H9 (cell line): Measurements from ENCODE around the gene HIGD2B. TPM values are rescaled to one million over a fixed set of nuclear protein-coding genes. Genes with fewer than 3 reads are reported as not detected.

Experiments
- DNase-seq: peaks from one replicate; pipeline ENCODE4 v3.0.0-alpha.2; 2017
- H2AFZ ChIP-seq: one replicate; pipeline ENCODE4 v1.6.1; 2013; ENCODE audit warnings: mild to moderate bottlenecking, low read length, control low read depth, moderate library complexity
- H2AK5ac ChIP-seq: 2 replicates; pipeline ENCODE4 v1.6.1; 2013; ENCODE audit warnings: low read length, control low read depth, mixed read lengths; ENCODE audit not compliant: insufficient read length
- H2BK120ac ChIP-seq: one replicate; pipeline ENCODE4 v1.6.1; 2013; ENCODE audit warnings: low read depth, mild to moderate bottlenecking, low read length, control low read depth, inconsistent platforms; ENCODE audit not compliant: poor library complexity, severe bottlenecking
- H2BK12ac ChIP-seq: 2 replicates; pipeline ENCODE4 v1.6.1; 2013; ENCODE audit warnings: low read length, control low read depth, mixed read lengths, low read depth; ENCODE audit not compliant: insufficient read length
- H2BK15ac ChIP-seq: 2 replicates; pipeline ENCODE4 v1.6.1; 2013; ENCODE audit warnings: low read depth, low read length, control low read depth
- H2BK20ac ChIP-seq: one replicate; pipeline ENCODE4 v1.6.1; 2013; ENCODE audit warnings: low read depth, mild to moderate bottlenecking, low read length, control low read depth, inconsistent platforms; ENCODE audit not compliant: poor library complexity, severe bottlenecking
- H2BK5ac ChIP-seq: 2 replicates; pipeline ENCODE4 v1.6.1; 2013; ENCODE audit warnings: low read length, control low read depth, mixed read lengths; ENCODE audit not compliant: insufficient read length
- H3K14ac ChIP-seq: 2 replicates; pipeline ENCODE4 v1.6.1; 2013; ENCODE audit warnings: low read length, control low read depth; ENCODE audit not compliant: insufficient read depth
- H3K18ac ChIP-seq: 2 replicates; pipeline ENCODE4 v1.6.1; 2013; ENCODE audit warnings: low read depth, mild to moderate bottlenecking, mixed read lengths, low read length, control low read depth; ENCODE audit not compliant: insufficient read length
- H3K23ac ChIP-seq: 2 replicates; pipeline ENCODE4 v1.6.1; 2013; ENCODE audit warnings: low read length, control low read depth, mixed read lengths, low read depth; ENCODE audit not compliant: insufficient read length
- H3K23me2 ChIP-seq: 2 replicates; pipeline ENCODE4 v1.6.1; 2013; ENCODE audit warnings: low read depth, mild to moderate bottlenecking, mixed read lengths, low read length, control low read depth; ENCODE audit not compliant: insufficient read length, poor library complexity, severe bottlenecking
- H3K27ac ChIP-seq: 2 replicates; pipeline ENCODE4 v1.5.1; 2013; ENCODE audit warnings: low read length, control low read depth, mixed read lengths, low read depth; ENCODE audit not compliant: insufficient read length
- H3K27me3 ChIP-seq: 2 replicates; pipeline ENCODE4 v1.6.1; 2013; ENCODE audit warnings: low read length, control low read depth, inconsistent platforms; ENCODE audit not compliant: insufficient read depth
- H3K4ac ChIP-seq: 2 replicates; pipeline ENCODE4 v1.6.1; 2013; ENCODE audit warnings: low read depth, mild to moderate bottlenecking, control low read depth, inconsistent platforms, low read length, moderate library complexity
- H3K4me1 ChIP-seq: 2 replicates; pipeline ENCODE4 v1.6.1; 2013; ENCODE audit warnings: low read length, control low read depth, inconsistent platforms; ENCODE audit not compliant: insufficient read depth
- H3K4me2 ChIP-seq: 2 replicates; pipeline ENCODE4 v1.6.1; 2013; ENCODE audit warnings: low read length, control low read depth, mixed read lengths; ENCODE audit not compliant: insufficient read length, insufficient read depth
- H3K56ac ChIP-seq: 2 replicates; pipeline ENCODE4 v1.6.1; 2013; ENCODE audit warnings: low read depth, mild to moderate bottlenecking, mixed read lengths, low read length, control low read depth; ENCODE audit not compliant: insufficient read length
- H3K79me1 ChIP-seq: 2 replicates; pipeline ENCODE4 v1.6.1; 2013; ENCODE audit warnings: low read depth, mild to moderate bottlenecking, moderate library complexity, low read length, control low read depth, inconsistent platforms; ENCODE audit not compliant: insufficient read depth, poor library complexity, severe bottlenecking
- H3K79me2 ChIP-seq: 2 replicates; pipeline ENCODE4 v1.6.1; 2013; ENCODE audit warnings: low read length, control low read depth, inconsistent platforms; ENCODE audit not compliant: insufficient read depth
- H3K9ac ChIP-seq: 2 replicates; pipeline ENCODE4 v1.6.1; 2013; ENCODE audit warnings: low read length, control low read depth, mixed read lengths; ENCODE audit not compliant: insufficient read length; ENCODE audit errors: extremely low read depth
- H3K9me3 ChIP-seq: one replicate; pipeline ENCODE4 v1.6.1; 2013; ENCODE audit warnings: low read depth, low read length, inconsistent platforms; ENCODE audit not compliant: control insufficient read depth
- H3T11ph ChIP-seq: one replicate; pipeline ENCODE4 v1.6.1; 2013; ENCODE audit warnings: mild to moderate bottlenecking, low read length, control low read depth, inconsistent platforms
- H4K20me1 ChIP-seq: one replicate; pipeline ENCODE4 v1.6.1; 2013; ENCODE audit not compliant: control insufficient read depth, insufficient read length, insufficient read depth
- H4K5ac ChIP-seq: 2 replicates; pipeline ENCODE4 v1.6.1; 2013; ENCODE audit warnings: low read depth, mild to moderate bottlenecking, mixed read lengths, low read length, control low read depth; ENCODE audit not compliant: insufficient read length
- H4K8ac ChIP-seq: replicated peaks from 2 replicates; pipeline ENCODE4 v1.6.1; 2013; ENCODE audit warnings: low read length, control low read depth, mixed read lengths, low read depth; ENCODE audit not compliant: insufficient read length
- H4K91ac ChIP-seq: 2 replicates; pipeline ENCODE4 v1.6.1; 2013; ENCODE audit warnings: low read depth, mild to moderate bottlenecking, moderate library complexity, mixed read lengths, low read length, control low read depth; ENCODE audit not compliant: insufficient read length
- H3K27ac Mint-ChIP-seq, 3 experiments: 2 replicates in 2 of 3; 3 replicates in 1 of 3; pipeline ENCODE4 v1.8.0; 2020 to 2021; ENCODE audit warnings: mixed read lengths in 3 of 3, mild to moderate bottlenecking in 1 of 3, moderate library complexity in 1 of 3
- H3K27me3 Mint-ChIP-seq: 2 replicates; pipeline ENCODE4 v1.8.0; 2021; ENCODE audit warnings: low read depth, mild to moderate bottlenecking, moderate library complexity, mixed read lengths
- H3K36me3 Mint-ChIP-seq, 3 experiments: 2 replicates in 2 of 3; 3 replicates in 1 of 3; pipeline ENCODE4 v1.8.0; 2020 to 2021; ENCODE audit warnings: low read depth in 3 of 3, mixed read lengths in 3 of 3; ENCODE audit not compliant: insufficient read depth in 1 of 3
- H3K4me1 Mint-ChIP-seq, 2 experiments: 2 replicates each; pipeline ENCODE4 v1.8.0; 2020; ENCODE audit warnings: mixed read lengths in 2 of 2
- H3K4me3 Mint-ChIP-seq, 2 experiments: 2 replicates in 1 of 2; 3 replicates in 1 of 2; pipeline ENCODE4 v1.8.0; 2020 to 2021; ENCODE audit warnings: mild to moderate bottlenecking in 2 of 2, mixed read lengths in 2 of 2, moderate library complexity in 1 of 2
- H3K9me3 Mint-ChIP-seq, 2 experiments: 2 replicates in 1 of 2; 3 replicates in 1 of 2; pipeline ENCODE4 v1.8.0; 2020; ENCODE audit warnings: mild to moderate bottlenecking in 2 of 2, mixed read lengths in 2 of 2, moderate library complexity in 1 of 2
- CTCF ChIP-seq: fragments of 200-600 bp; sonication (generic); conservative IDR thresholded peaks from 3 replicates; pipeline ENCODE4 v1.8.0; 2021; ENCODE audit warnings: antibody characterized with exemption, mild to moderate bottlenecking
- WGBS: extraction: QIAGEN DNeasy Blood & Tissue Kit; methylation state at CpG from one replicate; pipeline ENCODE4 v1.1.7; 2013; ENCODE audit warnings: missing lambda C conversion rate, low lambda C conversion rate, mixed read lengths; ENCODE audit not compliant: insufficient read length; ENCODE audit errors: extremely low coverage; 5-methylcytosine and 5-hydroxymethylcytosine counted together
- total RNA-seq: library from RNA; stranded (reverse); gene quantifications from 2 replicates; pipeline ENCODE4 v1.2.1, GENCODE V29; 2021

Gene HIGD2B
- total RNA-seq, 1 experiment from 2014 or later = not detected

- H3K18ac ChIP-seq = no peak overlapping the region
These were observed 9.1 kb downstream of the HIGD2B start for GRCh38 chr15:72676838-72677237.

More at GRCh38 chr15:72676838-72677237, 9.1 kb downstream of the HIGD2B start:
- Histone ChIP-seq H4K20me1 (no peaks in the 10 kb centered on the region), H3T11ph (no peak overlapping the region), H3K23me2 (no peaks in the 10 kb centered on the region), H3K27me3 (no peaks in the 10 kb centered on the region), H3K56ac (no peak overlapping the region), H2BK12ac (no peak overlapping the region), H3K27ac (no peak overlapping the region), H4K91ac (no peak overlapping the region), H2BK120ac (no peak overlapping the region), H3K79me1 (no peaks in the 10 kb centered on the region), H2AK5ac (no peak overlapping the region), H3K4me1 (no peaks in the 10 kb centered on the region; the same call in 1 of the 2 replicates), H3K9ac (no peak overlapping the region), H2BK20ac (no peak overlapping the region), H3K4ac (no peak overlapping the region), H2BK15ac (no peak overlapping the region), H4K8ac (no peak overlapping the region), H3K23ac (no peak overlapping the region), H3K79me2 (no peaks in the 10 kb centered on the region), H2AFZ (no peak overlapping the region), H3K4me2 (no peak overlapping the region), H3K14ac (no peak overlapping the region), H3K9me3 (no peaks in the 10 kb centered on the region), H4K5ac (no peak overlapping the region), H2BK5ac (no peak overlapping the region)
- H3K4me1 Mint-ChIP-seq = peaks cover under 1 to 8% of the 10 kb centered on the region in 2 experiments
- H3K9me3 Mint-ChIP-seq = no peaks in the 10 kb centered on the region
- no peaks in the 10 kb centered on the region for H3K36me3 Mint-ChIP-seq
- DNase-seq = no peak
- TF ChIP-seq CTCF = no peak
- H3K27ac Mint-ChIP-seq = no peak overlapping the region
- 100% methylated on average over 1 of the region's 4 CpGs for WGBS
- no peak overlapping the region for H3K4me3 Mint-ChIP-seq
- peaks cover 2% of the 10 kb centered on the region; the same call in 1 of the 2 replicates for H3K27me3 Mint-ChIP-seq
